Tibial artery (tissue), 4 donors: ENCODE measurements around the gene DAGLB.

Experiments
- DNase-seq, 2 donors: peaks; one replicate each; pipeline ENCODE4 v3.0.0-alpha.2; 2019
- H3K27ac ChIP-seq, 2 donors: fragments of 200-600 bp; sonication (generic) in 1 of 2; 1 replicate in 1 of 2; 2 replicates in 1 of 2; pipeline ENCODE4 v1.5.1; 2018 to 2019; ENCODE audit warnings: mild to moderate bottlenecking in 1 of 2
- H3K27me3 ChIP-seq, 2 donors: fragments of 200-600 bp; sonication (generic) in 1 of 2; one replicate each; pipeline versions ENCODE4 v1.5.1 to v1.6.0; 2016 to 2019
- H3K36me3 ChIP-seq, 3 donors: fragments of 200-600 bp; sonication (generic) in 2 of 3; one replicate each; pipeline ENCODE4 v1.5.1; 2016 to 2019; ENCODE audit warnings: mild to moderate bottlenecking in 2 of 3
- H3K4me1 ChIP-seq, 4 donors: fragments of 200-600 bp; sonication (generic) in 2 of 4; 1 replicate in 3 of 4; 2 replicates in 1 of 4; pipeline ENCODE4 v1.5.1; 2016 to 2019
- H3K4me3 ChIP-seq, 2 donors: fragments of 200-600 bp; sonication (generic) in 1 of 2; 1 replicate in 1 of 2; 2 replicates in 1 of 2; pipeline ENCODE4 v1.5.1; 2018 to 2019; ENCODE audit warnings: mild to moderate bottlenecking in 2 of 2
- H3K9me3 ChIP-seq, 3 donors: fragments of 200-600 bp; sonication (generic) in 1 of 3; one replicate each; pipeline ENCODE4 v1.5.1; 2016 to 2019
- intact Hi-C: fragments of 100-400 bp; cut with DNase I; formaldehyde crosslinking; loops from one replicate; pipeline ENCODE4 v1.15.0; 2023; ENCODE audit warnings: low total_unique reads
- TF ChIP-seq, protein P1 (sequence below), 2 experiments: fragments of 200-600 bp in 1 of 2; fragments of 450-650 bp in 1 of 2; IDR thresholded peaks; one replicate each; pipeline ENCODE4 v1.5.1; 2017 to 2019; ENCODE audit warnings: antibody characterized with exemption in 2 of 2, mild to moderate bottlenecking in 1 of 2, moderate library complexity in 1 of 2

DAGLB gene

DNA sequence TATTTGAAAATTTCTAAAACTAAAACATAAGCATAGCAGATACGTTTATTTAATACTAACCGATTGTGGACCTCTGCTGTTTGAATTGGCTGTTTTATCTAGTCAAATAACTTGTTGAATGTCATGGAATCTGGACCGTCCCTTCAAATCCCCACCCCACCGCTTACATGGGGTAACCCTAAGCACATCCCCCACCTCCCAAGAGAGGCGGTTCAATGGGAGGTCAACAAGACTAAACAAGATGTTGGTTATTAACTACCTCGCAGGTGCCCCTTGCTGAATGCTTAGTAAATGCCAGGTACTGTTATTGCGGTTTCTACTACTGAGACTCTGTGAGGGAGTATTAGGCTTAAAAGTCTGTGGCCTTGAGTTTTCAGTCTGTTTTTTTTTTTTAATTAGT is 70.9 kb downstream of the DAGLB start:
- intact Hi-C loops: no loop called here
- peaks cover 0 to 69% (median 45%) of the 10 kb centered on the region in 4 donors for H3K4me1 ChIP-seq

DNA sequence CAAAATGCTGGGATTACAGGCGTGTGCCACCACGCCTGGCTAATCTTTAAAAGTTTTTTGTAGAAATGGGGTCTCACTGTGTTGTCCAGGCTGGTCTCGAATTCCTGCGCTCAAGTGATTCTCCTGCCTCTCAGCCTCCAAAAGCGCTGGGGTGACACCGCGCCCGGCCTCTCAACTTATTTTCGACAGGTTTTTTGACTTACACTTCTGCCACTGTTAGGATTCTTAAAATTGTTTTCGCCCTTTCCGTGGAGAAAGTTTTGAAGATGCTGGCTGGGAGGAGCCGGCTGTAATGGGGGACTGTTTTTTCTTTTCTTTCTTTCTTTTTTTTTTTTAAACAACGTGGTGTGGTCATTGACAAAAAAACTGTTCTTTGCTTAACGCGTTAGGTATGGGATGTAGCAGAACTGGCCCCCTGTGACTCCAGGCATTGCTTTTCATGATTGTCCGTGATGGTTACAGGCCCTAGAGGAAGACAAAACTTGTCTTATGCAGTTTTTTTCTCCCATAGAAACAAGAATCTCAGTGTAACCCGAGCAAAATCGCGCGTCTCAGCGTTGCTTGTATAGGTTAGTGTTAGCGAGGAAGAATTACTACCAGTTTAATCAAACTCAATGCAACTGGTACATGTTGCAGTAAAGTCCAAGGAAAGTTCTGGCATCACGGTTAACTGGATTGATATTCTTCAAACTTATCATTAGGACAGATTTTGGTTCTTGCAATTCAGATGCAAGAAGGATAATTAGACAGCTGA is 72.2 kb downstream of the DAGLB start:
- TF ChIP-seq, protein P1, sequence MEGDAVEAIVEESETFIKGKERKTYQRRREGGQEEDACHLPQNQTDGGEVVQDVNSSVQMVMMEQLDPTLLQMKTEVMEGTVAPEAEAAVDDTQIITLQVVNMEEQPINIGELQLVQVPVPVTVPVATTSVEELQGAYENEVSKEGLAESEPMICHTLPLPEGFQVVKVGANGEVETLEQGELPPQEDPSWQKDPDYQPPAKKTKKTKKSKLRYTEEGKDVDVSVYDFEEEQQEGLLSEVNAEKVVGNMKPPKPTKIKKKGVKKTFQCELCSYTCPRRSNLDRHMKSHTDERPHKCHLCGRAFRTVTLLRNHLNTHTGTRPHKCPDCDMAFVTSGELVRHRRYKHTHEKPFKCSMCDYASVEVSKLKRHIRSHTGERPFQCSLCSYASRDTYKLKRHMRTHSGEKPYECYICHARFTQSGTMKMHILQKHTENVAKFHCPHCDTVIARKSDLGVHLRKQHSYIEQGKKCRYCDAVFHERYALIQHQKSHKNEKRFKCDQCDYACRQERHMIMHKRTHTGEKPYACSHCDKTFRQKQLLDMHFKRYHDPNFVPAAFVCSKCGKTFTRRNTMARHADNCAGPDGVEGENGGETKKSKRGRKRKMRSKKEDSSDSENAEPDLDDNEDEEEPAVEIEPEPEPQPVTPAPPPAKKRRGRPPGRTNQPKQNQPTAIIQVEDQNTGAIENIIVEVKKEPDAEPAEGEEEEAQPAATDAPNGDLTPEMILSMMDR (IDR thresholded peaks at IDR 0.05): no peak
- no peaks in the 10 kb centered on the region for H3K9me3 ChIP-seq
- peaks cover 0 to 56% (median 34%) of the 10 kb centered on the region in 4 donors for H3K4me1 ChIP-seq
- intact Hi-C loops: no loop called here
- no peak for DNase-seq
- H3K36me3 ChIP-seq: no peaks in the 10 kb centered on the region
- peak overlapping the region; percentile 75 to 84 for H3K4me3 ChIP-seq
- no peaks in the 10 kb centered on the region for H3K27me3 ChIP-seq
- peak overlapping the region; percentile 84 to 87 for H3K27ac ChIP-seq

More for the DNA sequence above, 70.9 kb downstream of the DAGLB start:
- peak overlapping the region; percentile 20 to 75 for H3K4me3 ChIP-seq
- no peaks in the 10 kb centered on the region for H3K9me3 ChIP-seq
- DNase-seq: no peak
- no peaks in the 10 kb centered on the region for H3K36me3 ChIP-seq
- H3K27me3 ChIP-seq: no peaks in the 10 kb centered on the region
- TF ChIP-seq, protein P1 (IDR thresholded peaks at IDR 0.05): no peak
- peak overlapping the region in 1 of 2 donors; percentile 4 for H3K27ac ChIP-seq

DNA sequence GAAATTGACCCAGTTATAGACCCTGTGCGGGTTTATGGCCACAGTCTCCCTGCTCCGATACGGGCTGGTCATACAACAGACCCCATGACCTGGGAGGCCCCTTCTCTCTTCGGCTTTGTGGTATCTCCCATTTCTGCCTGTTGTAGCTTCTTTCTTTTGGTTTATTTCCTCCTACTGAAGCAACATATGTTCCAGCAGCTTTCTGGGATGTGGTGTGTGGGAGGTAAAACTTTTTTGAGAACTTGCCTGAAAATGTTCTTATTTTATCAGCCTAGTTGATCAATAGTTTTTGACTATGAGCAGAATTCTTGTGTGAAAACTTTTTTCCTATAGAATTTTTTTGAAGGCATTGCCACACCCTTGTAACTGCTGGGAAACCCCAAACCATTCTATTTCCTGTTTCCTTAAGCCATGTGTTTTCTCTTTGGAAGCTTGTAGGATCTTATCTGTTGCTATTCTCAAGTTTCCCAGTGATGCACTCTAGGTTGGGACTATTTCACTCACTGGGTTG is 80.0 kb downstream of the DAGLB start:
- no peaks in the 10 kb centered on the region for H3K9me3 ChIP-seq
- DNase-seq: no peak
- no peaks in the 10 kb centered on the region for H3K36me3 ChIP-seq
- no peaks in the 10 kb centered on the region for H3K4me1 ChIP-seq
- intact Hi-C loops: no loop called here
- H3K27me3 ChIP-seq: no peaks in the 10 kb centered on the region
- TF ChIP-seq, protein P1 (IDR thresholded peaks at IDR 0.05): no peak
- H3K27ac ChIP-seq: no peak overlapping the region
- H3K4me3 ChIP-seq: no peak overlapping the region

DNA sequence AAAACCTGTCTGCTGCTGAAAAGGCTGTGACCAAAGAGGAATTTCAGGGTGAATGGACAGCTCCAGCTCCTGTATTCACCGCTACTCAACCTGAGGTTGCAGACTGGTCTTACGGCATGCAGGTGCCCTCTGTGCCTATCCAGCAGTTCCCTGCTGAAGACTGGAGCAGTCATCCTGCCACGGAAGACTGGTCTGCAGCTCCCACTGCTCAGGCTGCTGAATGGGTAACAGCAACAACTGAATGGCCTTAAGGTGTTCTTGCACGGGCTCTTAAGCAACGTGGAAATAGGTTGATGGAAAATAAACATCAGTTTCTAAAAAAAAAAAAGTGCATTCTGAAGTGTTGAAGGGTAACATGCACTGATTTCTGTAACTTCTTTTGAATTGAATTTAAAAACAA is 82.3 kb downstream of the DAGLB start:
- Histone ChIP-seq H3K36me3 (no peaks in the 10 kb centered on the region), H3K4me3 (no peak overlapping the region), H3K9me3 (no peaks in the 10 kb centered on the region), H3K27me3 (no peaks in the 10 kb centered on the region), H3K27ac (no peak overlapping the region), H3K4me1 (no peaks in the 10 kb centered on the region)
- no peak for DNase-seq
- intact Hi-C loops: no loop called here
- TF ChIP-seq, protein P1 (IDR thresholded peaks at IDR 0.05): no peak

DNA sequence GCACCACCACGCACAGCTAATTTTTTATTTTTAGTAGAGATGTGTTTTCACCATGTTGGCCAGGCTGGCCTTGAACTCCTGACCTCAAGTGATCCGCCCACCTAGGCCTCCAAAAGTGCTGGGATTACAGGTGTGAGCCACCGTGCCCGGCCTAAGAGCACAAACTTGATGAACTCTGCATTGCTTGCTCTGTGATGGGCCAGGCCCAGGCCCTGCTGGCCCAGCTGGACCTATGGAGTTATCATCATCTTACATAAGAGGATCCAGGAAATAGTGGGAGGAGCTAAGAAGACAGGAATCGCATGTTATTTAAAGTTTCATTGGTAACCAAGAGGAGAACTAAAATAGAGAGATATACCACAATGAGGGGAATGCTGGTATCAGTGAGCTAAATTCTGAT is 86.9 kb downstream of the DAGLB start:
- DNase-seq: no peak
- TF ChIP-seq, protein P1 (IDR thresholded peaks at IDR 0.05): no peak
- no peak overlapping the region for H3K4me3 ChIP-seq
- H3K4me1 ChIP-seq: no peaks in the 10 kb centered on the region
- no peaks in the 10 kb centered on the region for H3K36me3 ChIP-seq
- H3K9me3 ChIP-seq: no peaks in the 10 kb centered on the region
- intact Hi-C loops: no loop called here
- H3K27ac ChIP-seq: no peak overlapping the region
- no peaks in the 10 kb centered on the region for H3K27me3 ChIP-seq
